Skeletal muscle satellite cell (primary cell): ENCODE data around the gene EFCAB8.

Source experiments
- H3K27me3 ChIP-seq: 2 replicates; pipeline ENCODE4 v1.7.0; 2013; ENCODE audit warnings: low read length; ENCODE audit not compliant: control insufficient read depth, insufficient read depth
- H3K36me3 ChIP-seq: 2 replicates; pipeline ENCODE4 v1.7.0; 2013; ENCODE audit warnings: mild to moderate bottlenecking, control low read depth, low read length; ENCODE audit not compliant: insufficient read depth
- H3K4me1 ChIP-seq: 2 replicates; pipeline ENCODE4 v1.7.0; 2013; ENCODE audit warnings: low read length; ENCODE audit not compliant: control insufficient read depth, insufficient read depth
- H3K4me2 ChIP-seq: 2 replicates; pipeline ENCODE4 v1.7.0; 2013; ENCODE audit warnings: mild to moderate bottlenecking, low read length
- H3K4me3 ChIP-seq: 2 replicates; pipeline ENCODE4 v1.7.0; 2013; ENCODE audit warnings: low read length
- H3K9ac ChIP-seq: 2 replicates; pipeline ENCODE4 v1.7.0; 2013; ENCODE audit warnings: mild to moderate bottlenecking, low read depth, low read length, moderate library complexity
- H3K9me3 ChIP-seq: replicated peaks from 2 replicates; pipeline ENCODE4 v1.7.0; 2013; ENCODE audit warnings: mild to moderate bottlenecking, control low read depth, low read length

The EFCAB8 gene

GRCh38 chr20:32976746-32977145 is 118.0 kb downstream of the EFCAB8 start:
- no peaks in the 10 kb centered on the region for H3K4me1 ChIP-seq
- H3K4me3 ChIP-seq: no peak overlapping the region
- H3K4me2 ChIP-seq: no peak overlapping the region
- no peaks in the 10 kb centered on the region for H3K9me3 ChIP-seq
- no peaks in the 10 kb centered on the region for H3K36me3 ChIP-seq
- H3K9ac ChIP-seq: no peak overlapping the region
- H3K27me3 ChIP-seq: peaks cover 49% of the 10 kb centered on the region

DNA sequence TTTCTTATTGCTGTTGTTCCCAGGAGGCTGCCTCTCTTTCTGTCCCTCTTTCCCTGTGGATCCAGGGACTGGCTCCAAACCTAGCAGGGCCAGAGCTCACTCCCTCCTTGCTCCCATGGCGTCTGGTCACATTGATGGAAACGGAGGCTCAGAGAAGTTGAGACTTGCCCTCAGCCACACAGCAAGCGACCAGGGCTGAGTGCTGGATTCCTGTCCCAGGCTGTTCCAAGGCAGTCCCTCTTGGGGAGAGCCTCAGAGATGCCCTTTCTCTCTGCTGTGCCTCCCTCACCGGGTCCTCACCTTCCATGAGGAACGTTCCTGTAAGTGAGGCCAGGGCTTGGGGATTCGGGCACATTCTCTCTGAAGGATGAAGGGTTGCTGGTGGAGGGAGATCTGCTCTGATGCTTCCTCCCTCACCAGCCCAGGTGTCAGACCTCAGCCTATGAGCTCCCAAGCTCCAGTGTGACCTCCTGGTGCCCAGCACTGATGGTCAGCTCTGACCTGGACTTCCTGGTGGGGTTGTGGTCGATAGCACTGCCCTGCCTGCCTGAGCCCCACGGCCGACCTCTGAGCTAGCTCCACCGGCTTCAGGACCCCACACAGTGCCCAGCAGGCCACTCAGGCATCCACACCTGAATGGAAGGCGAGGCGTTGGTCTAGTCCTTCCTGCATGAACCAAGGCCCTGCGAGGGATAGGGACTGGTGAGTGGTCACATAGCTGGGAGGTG is 118.7 kb downstream of the EFCAB8 start:
- Histone ChIP-seq H3K9me3 (no peaks in the 10 kb centered on the region), H3K27me3 (peaks cover 47% of the 10 kb centered on the region), H3K9ac (no peak overlapping the region), H3K4me3 (no peak overlapping the region), H3K36me3 (no peaks in the 10 kb centered on the region), H3K4me1 (no peaks in the 10 kb centered on the region), H3K4me2 (no peak overlapping the region)

- Histone ChIP-seq H3K9ac (no peak overlapping the region), H3K4me2 (no peak overlapping the region), H3K27me3 (peaks cover 47% of the 10 kb centered on the region), H3K36me3 (no peaks in the 10 kb centered on the region), H3K4me3 (no peak overlapping the region), H3K9me3 (no peaks in the 10 kb centered on the region), H3K4me1 (no peaks in the 10 kb centered on the region)
These were observed 119.2 kb downstream of the EFCAB8 start for GRCh38 chr20:32978009-32978335.

- Histone ChIP-seq H3K27me3 (peaks cover 42% of the 10 kb centered on the region), H3K4me2 (no peak overlapping the region), H3K9me3 (no peaks in the 10 kb centered on the region), H3K4me1 (no peaks in the 10 kb centered on the region), H3K4me3 (no peak overlapping the region), H3K36me3 (no peaks in the 10 kb centered on the region), H3K9ac (no peak overlapping the region)
These were observed 120.7 kb downstream of the EFCAB8 start for GRCh38 chr20:32979201-32979998.

DNA sequence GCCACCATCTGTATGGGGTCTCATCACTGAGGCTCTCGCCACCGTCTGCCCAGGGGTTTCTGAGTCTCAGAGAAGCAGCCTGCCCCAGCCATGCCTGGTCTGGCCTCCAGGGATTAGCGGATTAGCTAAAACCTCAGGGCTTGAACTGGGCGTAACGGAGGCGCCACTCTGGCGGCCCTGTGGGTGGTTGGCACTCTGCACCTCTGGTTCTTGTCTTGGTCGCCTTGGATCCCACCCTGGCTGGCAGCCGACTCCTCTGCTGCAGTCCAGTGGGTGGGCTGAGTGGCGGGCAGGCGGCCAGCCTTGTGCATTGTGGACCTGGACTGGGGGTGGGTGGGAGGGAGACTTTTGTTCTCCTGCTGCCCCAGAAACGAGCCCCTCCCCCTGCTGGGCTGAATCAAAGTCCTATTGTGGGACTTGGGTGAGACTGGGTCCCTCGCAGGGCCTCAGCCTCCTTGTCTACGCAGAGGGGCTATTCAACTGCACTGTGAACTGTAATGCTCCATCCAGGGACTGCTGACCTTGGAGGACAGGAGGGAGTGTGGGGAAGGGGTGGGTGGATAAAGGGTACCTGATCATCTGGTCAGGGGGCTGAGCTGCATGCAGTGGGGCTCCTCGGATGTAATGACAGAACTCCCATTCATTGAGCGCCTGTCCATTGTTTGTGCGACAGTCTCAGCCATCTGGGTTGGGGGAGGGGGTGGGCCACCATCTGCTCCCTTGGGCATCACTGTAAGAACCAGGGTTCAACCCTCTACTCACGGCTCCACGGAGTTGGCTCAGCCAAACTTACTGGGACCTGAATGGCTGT is 121.6 kb downstream of the EFCAB8 start:
- no peak overlapping the region for H3K9ac ChIP-seq
- no peak overlapping the region for H3K4me3 ChIP-seq
- no peaks in the 10 kb centered on the region for H3K36me3 ChIP-seq
- H3K27me3 ChIP-seq: peaks cover 41% of the 10 kb centered on the region
- H3K4me1 ChIP-seq: no peaks in the 10 kb centered on the region
- H3K9me3 ChIP-seq: no peaks in the 10 kb centered on the region
- H3K4me2 ChIP-seq: no peak overlapping the region

- no peaks in the 10 kb centered on the region for H3K36me3 ChIP-seq
These were observed 122.3 kb downstream of the EFCAB8 start for GRCh38 chr20:32980990-32981389.

DNA sequence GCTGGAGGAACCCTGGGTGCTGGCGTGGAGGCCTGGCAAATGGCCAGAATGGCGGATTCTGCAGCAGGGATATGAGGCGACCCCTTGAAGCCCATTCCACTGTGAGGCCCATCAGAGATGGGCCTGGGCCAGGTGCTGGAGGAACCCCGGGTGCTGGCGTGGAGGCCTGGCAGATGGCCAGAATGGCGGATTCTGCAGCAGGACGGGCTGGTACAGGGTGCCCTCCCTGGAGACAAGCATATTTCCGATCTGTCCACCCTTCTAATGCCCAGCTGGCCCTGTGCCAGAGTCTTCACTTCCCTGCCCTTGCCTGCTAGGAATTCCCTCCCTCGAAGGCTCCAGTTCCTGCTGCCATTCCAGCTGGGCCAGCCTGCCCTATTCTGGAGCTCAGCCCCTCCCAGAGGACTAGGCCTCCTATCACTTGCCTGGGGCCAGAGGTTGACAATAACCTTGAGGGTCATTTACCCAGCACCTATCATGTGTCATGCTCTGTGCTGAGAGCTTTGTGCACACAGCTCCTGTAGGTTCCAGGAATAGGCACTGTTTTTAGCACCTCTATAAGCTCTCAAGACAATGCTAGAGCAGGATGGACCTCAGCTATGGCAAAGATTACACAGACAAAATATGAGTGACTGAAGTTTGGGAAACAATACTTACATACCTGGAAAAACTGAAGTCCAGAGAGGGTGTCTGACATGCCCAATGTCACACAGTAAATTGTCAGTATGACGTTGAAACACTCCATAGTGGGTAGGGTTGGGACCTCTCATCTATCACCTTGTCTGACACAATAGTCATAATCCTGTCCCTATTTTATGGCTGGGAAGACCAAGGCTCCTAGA is 124.1 kb downstream of the EFCAB8 start:
- H3K4me3 ChIP-seq: no peak overlapping the region
- peaks cover 31% of the 10 kb centered on the region for H3K27me3 ChIP-seq
- H3K4me1 ChIP-seq: no peaks in the 10 kb centered on the region
- H3K9ac ChIP-seq: no peak overlapping the region
- no peaks in the 10 kb centered on the region for H3K36me3 ChIP-seq
- no peaks in the 10 kb centered on the region for H3K9me3 ChIP-seq
- H3K4me2 ChIP-seq: no peak overlapping the region

More at GRCh38 chr20:32980990-32981389, 122.3 kb downstream of the EFCAB8 start:
- H3K27me3 ChIP-seq: peaks cover 43% of the 10 kb centered on the region
- H3K4me3 ChIP-seq: no peak overlapping the region
- H3K9ac ChIP-seq: no peak overlapping the region
- no peaks in the 10 kb centered on the region for H3K4me1 ChIP-seq
- no peaks in the 10 kb centered on the region for H3K9me3 ChIP-seq
- H3K4me2 ChIP-seq: no peak overlapping the region

GRCh38 chr20:32983459-32984112 is 124.9 kb downstream of the EFCAB8 start:
- H3K27me3 ChIP-seq: peaks cover 26% of the 10 kb centered on the region

DNA sequence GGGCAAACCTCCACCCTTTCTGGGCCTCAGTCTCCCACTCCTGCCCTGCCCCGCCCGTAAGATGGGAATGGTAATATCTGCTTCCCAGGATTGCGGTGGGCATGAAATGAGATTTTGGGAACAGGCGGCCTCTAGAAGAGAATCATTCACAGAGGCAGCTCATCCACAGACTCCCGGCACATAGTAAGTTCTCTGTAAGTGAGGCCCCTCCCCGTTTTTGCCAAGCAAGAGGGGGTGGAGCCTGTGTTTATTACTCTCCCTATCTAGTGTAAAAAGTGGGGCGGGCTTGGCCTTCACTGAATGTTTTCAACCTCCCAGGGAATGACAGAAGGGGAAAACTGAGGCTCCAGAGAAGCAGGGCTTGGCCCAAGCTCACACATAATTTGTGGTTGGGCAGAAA is 125.5 kb downstream of the EFCAB8 start:
- H3K27me3 ChIP-seq: peaks cover 20% of the 10 kb centered on the region
- no peaks in the 10 kb centered on the region for H3K36me3 ChIP-seq
- H3K9ac ChIP-seq: no peak overlapping the region

More at GRCh38 chr20:32983459-32984112, 124.9 kb downstream of the EFCAB8 start:
- no peak overlapping the region for H3K9ac ChIP-seq
- H3K4me2 ChIP-seq: no peak overlapping the region
- no peaks in the 10 kb centered on the region for H3K4me1 ChIP-seq
- H3K4me3 ChIP-seq: no peak overlapping the region
- H3K9me3 ChIP-seq: no peaks in the 10 kb centered on the region
- no peaks in the 10 kb centered on the region for H3K36me3 ChIP-seq

GRCh38 chr20:32984631-32985354 is 126.1 kb downstream of the EFCAB8 start:
- Histone ChIP-seq H3K36me3 (no peaks in the 10 kb centered on the region), H3K4me1 (no peaks in the 10 kb centered on the region), H3K9ac (no peak overlapping the region), H3K4me3 (no peak overlapping the region), H3K27me3 (peaks cover 14% of the 10 kb centered on the region), H3K9me3 (no peaks in the 10 kb centered on the region), H3K4me2 (no peak overlapping the region)

More for the DNA sequence above, 125.5 kb downstream of the EFCAB8 start:
- no peaks in the 10 kb centered on the region for H3K9me3 ChIP-seq
- no peak overlapping the region for H3K4me3 ChIP-seq
- no peaks in the 10 kb centered on the region for H3K4me1 ChIP-seq
- no peak overlapping the region for H3K4me2 ChIP-seq
